Right atrium auricular region (tissue), 2 donors: Measurements from ENCODE around the gene BCAR3. TPM values are rescaled to one million over a fixed set of nuclear protein-coding genes. Genes with fewer than 3 reads are reported as not detected.

Experiments used
- DNase-seq: peaks from one replicate; pipeline ENCODE4 v3.0.0-alpha.2; 2019; ENCODE audit warnings: low spot score
- H3K27ac ChIP-seq, 2 donors: fragments of 200-600 bp; sonication (generic); 1 replicate in 1 of 2; 2 replicates in 1 of 2; pipeline ENCODE4 v1.5.1; 2016 to 2019
- H3K27me3 ChIP-seq, 2 donors: fragments of 200-600 bp; sonication (generic); one replicate each; pipeline versions ENCODE4 v1.5.1 to v1.6.0; 2017 to 2019
- H3K36me3 ChIP-seq: fragments of 200-600 bp; sonication (generic); one replicate; pipeline ENCODE4 v1.5.1; 2016
- H3K4me1 ChIP-seq, 2 donors: fragments of 200-600 bp; sonication (generic); one replicate each; pipeline versions ENCODE4 v1.5.1 to v1.6.0; 2017 to 2019
- H3K4me3 ChIP-seq, 2 donors: fragments of 200-600 bp; sonication (generic); 1 replicate in 1 of 2; 2 replicates in 1 of 2; pipeline ENCODE4 v1.5.1; 2017 to 2019; ENCODE audit warnings: mild to moderate bottlenecking in 1 of 2, moderate library complexity in 1 of 2
- H3K9me3 ChIP-seq, 2 donors: fragments of 200-600 bp; sonication (generic); one replicate each; pipeline ENCODE4 v1.5.1; 2019
- CTCF ChIP-seq, 2 donors: fragments of 200-600 bp; sonication (generic); IDR thresholded peaks; one replicate each; pipeline ENCODE4 v1.5.1; 2019; ENCODE audit warnings: antibody characterized with exemption in 2 of 2
- total RNA-seq, 2 donors: library from RNA; depleted of rRNA; stranded (reverse); fragments of >200 nt; gene quantifications; one replicate each; pipeline ENCODE4 v1.1.0, GENCODE V29; 2016

The BCAR3 gene
- total RNA-seq, 2 donors from 2014 or later, result 12.7 to 19.3 TPM

- DNase-seq, result no peak
- H3K27ac ChIP-seq, result no peak overlapping the region
- peaks cover 0 to 55% of the 10 kb centered on the region in 2 donors for H3K4me1 ChIP-seq
- no peaks in the 10 kb centered on the region for H3K9me3 ChIP-seq
- no peaks in the 10 kb centered on the region for H3K36me3 ChIP-seq
- H3K4me3 ChIP-seq, result no peak overlapping the region
- H3K27me3 ChIP-seq, result no peaks in the 10 kb centered on the region
- no peak for TF ChIP-seq CTCF (IDR thresholded peaks at IDR 0.05)
Measured at GRCh38 chr1:93603106-93603505, 78.5 kb downstream of the BCAR3 start.

GRCh38 chr1:93602101-93602500 lies 79.5 kb downstream of the BCAR3 start:
- Histone ChIP-seq H3K27me3 (no peaks in the 10 kb centered on the region), H3K36me3 (no peaks in the 10 kb centered on the region), H3K4me1 (peaks cover 0 to 54% of the 10 kb centered on the region in 2 donors), H3K9me3 (no peaks in the 10 kb centered on the region), H3K27ac (no peak overlapping the region), H3K4me3 (no peak overlapping the region)
- no peak for DNase-seq
- no peak for TF ChIP-seq CTCF (IDR thresholded peaks at IDR 0.05)

GRCh38 chr1:93601686-93602085 lies 80.0 kb downstream of the BCAR3 start:
- H3K36me3 ChIP-seq, result no peaks in the 10 kb centered on the region
- H3K27me3 ChIP-seq, result no peaks in the 10 kb centered on the region
- DNase-seq, result no peak
- no peak overlapping the region for H3K4me3 ChIP-seq
- no peaks in the 10 kb centered on the region for H3K9me3 ChIP-seq
- peaks cover 0 to 56% of the 10 kb centered on the region in 2 donors for H3K4me1 ChIP-seq
- no peak overlapping the region for H3K27ac ChIP-seq
- no peak for TF ChIP-seq CTCF (IDR thresholded peaks at IDR 0.05)

- no peaks in the 10 kb centered on the region for H3K9me3 ChIP-seq
- H3K36me3 ChIP-seq, result no peaks in the 10 kb centered on the region
- H3K4me1 ChIP-seq, result peaks cover 0 to 55% of the 10 kb centered on the region in 2 donors
- H3K4me3 ChIP-seq, result no peak overlapping the region
- no peak for DNase-seq
- no peak overlapping the region for H3K27ac ChIP-seq
- no peak for TF ChIP-seq CTCF (IDR thresholded peaks at IDR 0.05)
- no peaks in the 10 kb centered on the region for H3K27me3 ChIP-seq
Measured at GRCh38 chr1:93600663-93601062, 81.0 kb downstream of the BCAR3 start.

GRCh38 chr1:93599479-93599878 lies 82.2 kb downstream of the BCAR3 start:
- H3K4me3 ChIP-seq, result no peak overlapping the region
- no peaks in the 10 kb centered on the region for H3K27me3 ChIP-seq
- no peak overlapping the region for H3K27ac ChIP-seq
- TF ChIP-seq CTCF (IDR thresholded peaks at IDR 0.05), result no peak
- no peaks in the 10 kb centered on the region for H3K36me3 ChIP-seq
- H3K9me3 ChIP-seq, result no peaks in the 10 kb centered on the region
- H3K4me1 ChIP-seq, result peaks cover 0 to 59% of the 10 kb centered on the region in 2 donors
- no peak for DNase-seq

GRCh38 chr1:93598861-93599439 lies 82.7 kb downstream of the BCAR3 start:
- H3K27me3 ChIP-seq, result no peaks in the 10 kb centered on the region
- H3K9me3 ChIP-seq, result no peaks in the 10 kb centered on the region
- peaks cover 0 to 61% of the 10 kb centered on the region in 2 donors for H3K4me1 ChIP-seq
- no peak overlapping the region for H3K27ac ChIP-seq
- no peak overlapping the region for H3K4me3 ChIP-seq
- no peak for TF ChIP-seq CTCF (IDR thresholded peaks at IDR 0.05)
- no peak for DNase-seq
- no peaks in the 10 kb centered on the region for H3K36me3 ChIP-seq
